ENCODE measurements around the gene TMEM201. TPM values are rescaled to one million over a fixed set of nuclear protein-coding genes. Genes with fewer than 3 reads are reported as not detected.
"Not testable (repeated sequence)": the region's sequence is repeated elsewhere in the genome, so short reads cannot be mapped to it uniquely, and the experiment has no call there.

TMEM201 gene
- total RNA-seq (2014; rRNA removed; shearing (Covaris generic)) = 6.4 and 7.0 TPM in 2 replicates

GRCh38 chr1:9588551-9589143 is at the start of gene TMEM201:
TSS of gene TMEM201 (plus strand) at chr1:9588911. CDS start at chr1:9588931, 20 bp downstream.
- DNase-seq (ENCODE audit: low read depth) = peak; percentile 90

- peak; percentile 94 for DNase-seq (ENCODE audit: low read depth)
These were observed 49.4 kb upstream of the TMEM201 start, which contains the start of gene SLC25A33 for GRCh38 chr1:9539165-9539828. TSS of gene SLC25A33 (plus strand) at chr1:9539465. CDS start at chr1:9539692, 227 bp downstream.

GRCh38 chr1:9539829-9540550 is 48.7 kb upstream of the TMEM201 start:
- peak; percentile 64 for DNase-seq (ENCODE audit: low read depth)

GRCh38 chr1:9542430-9542829 is 46.3 kb upstream of the TMEM201 start:
- peak; percentile 26 for DNase-seq (ENCODE audit: low read depth)

- no peak for DNase-seq (ENCODE audit: low read depth)
These were observed 43.8 kb upstream of the TMEM201 start for GRCh38 chr1:9544926-9545325.

- no peak for DNase-seq (ENCODE audit: low read depth)
These were observed 38.7 kb upstream of the TMEM201 start for GRCh38 chr1:9549955-9550546.

GRCh38 chr1:9551984-9552383 is 36.7 kb upstream of the TMEM201 start:
- no peak for DNase-seq (ENCODE audit: low read depth)

- no peak for DNase-seq (ENCODE audit: low read depth)
These were observed 35.0 kb upstream of the TMEM201 start for GRCh38 chr1:9553736-9554144.

GRCh38 chr1:9555942-9556341 is 32.8 kb upstream of the TMEM201 start:
- DNase-seq (ENCODE audit: low read depth) = no peak

GRCh38 chr1:9557624-9558023 is 31.1 kb upstream of the TMEM201 start:
- no peak for DNase-seq (ENCODE audit: low read depth)

- DNase-seq (ENCODE audit: low read depth) = no peak
These were observed 30.3 kb upstream of the TMEM201 start for GRCh38 chr1:9558271-9558945.

GRCh38 chr1:9558946-9559545 is 29.7 kb upstream of the TMEM201 start:
- no peak for DNase-seq (ENCODE audit: low read depth)

GRCh38 chr1:9559673-9560072 is 29.0 kb upstream of the TMEM201 start:
- DNase-seq (ENCODE audit: low read depth) = no peak

GRCh38 chr1:9560090-9560489 is 28.6 kb upstream of the TMEM201 start:
- DNase-seq (ENCODE audit: low read depth) = not testable (repeated sequence)

GRCh38 chr1:9561429-9561828 is 27.3 kb upstream of the TMEM201 start:
- DNase-seq (ENCODE audit: low read depth) = peak; percentile 80

GRCh38 chr1:9569267-9569666 is 19.4 kb upstream of the TMEM201 start:
- DNase-seq (ENCODE audit: low read depth) = no peak

GRCh38 chr1:9570886-9571529 is 17.7 kb upstream of the TMEM201 start:
- not testable (repeated sequence) for DNase-seq (ENCODE audit: low read depth)

- peak; percentile 33 for DNase-seq (ENCODE audit: low read depth)
These were observed 15.0 kb upstream of the TMEM201 start for GRCh38 chr1:9573723-9574122.

- no peak for DNase-seq (ENCODE audit: low read depth)
These were observed 13.2 kb upstream of the TMEM201 start for GRCh38 chr1:9575486-9575885.

- no peak for DNase-seq (ENCODE audit: low read depth)
These were observed 11.8 kb upstream of the TMEM201 start for GRCh38 chr1:9576903-9577302.

GRCh38 chr1:9577423-9577822 is 11.3 kb upstream of the TMEM201 start:
- DNase-seq (ENCODE audit: low read depth) = no peak

Data from RPMI7951 (cell line).